HK-2 (cell line): ENCODE measurements around the gene MN1.

Source experiments
- DNase-seq: peaks from one replicate; pipeline ENCODE4 v3.0.0-alpha.2; 2018; ENCODE audit not compliant: unreplicated experiment

Gene MN1

DNA sequence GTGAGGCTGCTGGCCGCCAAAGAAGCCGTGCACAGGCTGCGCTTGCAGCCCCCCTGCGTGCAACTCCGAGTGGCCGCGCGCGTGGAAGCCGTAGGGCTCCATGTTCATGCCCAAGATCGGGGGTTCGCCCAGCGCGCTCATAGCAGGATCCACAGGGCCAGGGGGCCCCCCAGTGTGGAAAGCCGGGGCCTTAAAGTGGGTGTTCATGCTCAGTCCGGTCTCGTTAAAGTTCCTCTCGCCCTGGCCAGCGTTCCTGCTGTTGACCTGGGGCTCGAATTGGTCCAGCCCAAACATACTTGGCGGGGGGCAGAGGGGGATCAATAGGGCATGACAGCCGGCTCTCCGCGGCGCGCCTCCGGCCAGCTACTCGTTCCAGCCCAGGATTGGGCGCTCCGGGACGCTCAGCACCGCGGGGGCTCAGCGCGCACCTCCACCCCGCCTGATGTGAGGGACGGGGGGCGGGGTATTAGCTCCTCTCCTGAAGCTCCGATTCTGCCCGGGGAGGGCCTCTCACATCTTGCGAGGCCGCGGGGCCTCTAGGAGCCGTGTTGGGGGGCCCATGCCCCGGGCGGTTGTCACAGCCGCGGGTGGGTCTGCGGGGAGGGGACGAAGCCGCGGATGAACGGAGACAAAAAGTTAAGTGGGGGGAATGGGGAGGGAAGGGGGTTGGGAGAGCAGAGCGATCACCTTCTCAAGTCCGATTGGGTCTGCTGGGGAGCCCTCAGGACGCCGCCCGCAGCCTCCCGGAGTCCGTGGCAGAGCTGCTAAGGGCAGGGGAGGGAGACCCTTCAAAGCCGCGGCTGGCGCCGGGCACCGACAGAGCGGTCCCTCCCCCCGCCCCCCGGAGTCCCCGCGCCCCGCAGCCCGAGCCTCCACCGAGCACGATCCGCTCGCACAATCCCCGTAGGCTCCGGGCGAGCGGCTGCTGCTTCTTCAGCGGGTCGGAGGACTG is 1.0 kb downstream of the MN1 start:
- DNase-seq: no peak

DNA sequence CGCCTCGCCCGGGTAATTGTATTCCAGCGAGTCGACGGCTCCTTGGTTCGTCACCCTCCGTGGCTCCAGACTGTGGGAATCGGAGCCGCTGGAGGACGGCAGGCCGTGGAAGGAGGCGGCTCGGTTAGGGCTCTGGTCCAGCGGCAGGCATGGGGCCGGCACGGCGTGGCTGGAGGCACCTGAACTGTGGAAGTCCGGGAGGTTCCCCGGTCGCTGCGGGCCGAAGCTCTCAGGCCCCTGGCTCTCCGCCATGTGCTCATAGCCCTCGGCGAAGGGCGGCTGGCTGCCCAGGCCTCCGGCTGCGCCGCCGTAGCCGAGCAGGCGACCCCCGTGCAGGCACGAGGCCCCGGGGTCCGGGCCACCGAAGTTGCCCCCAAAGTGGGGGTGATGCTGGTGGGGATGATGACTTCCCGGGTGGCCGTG is 1.7 kb downstream of the MN1 start:
- no peak for DNase-seq

DNA sequence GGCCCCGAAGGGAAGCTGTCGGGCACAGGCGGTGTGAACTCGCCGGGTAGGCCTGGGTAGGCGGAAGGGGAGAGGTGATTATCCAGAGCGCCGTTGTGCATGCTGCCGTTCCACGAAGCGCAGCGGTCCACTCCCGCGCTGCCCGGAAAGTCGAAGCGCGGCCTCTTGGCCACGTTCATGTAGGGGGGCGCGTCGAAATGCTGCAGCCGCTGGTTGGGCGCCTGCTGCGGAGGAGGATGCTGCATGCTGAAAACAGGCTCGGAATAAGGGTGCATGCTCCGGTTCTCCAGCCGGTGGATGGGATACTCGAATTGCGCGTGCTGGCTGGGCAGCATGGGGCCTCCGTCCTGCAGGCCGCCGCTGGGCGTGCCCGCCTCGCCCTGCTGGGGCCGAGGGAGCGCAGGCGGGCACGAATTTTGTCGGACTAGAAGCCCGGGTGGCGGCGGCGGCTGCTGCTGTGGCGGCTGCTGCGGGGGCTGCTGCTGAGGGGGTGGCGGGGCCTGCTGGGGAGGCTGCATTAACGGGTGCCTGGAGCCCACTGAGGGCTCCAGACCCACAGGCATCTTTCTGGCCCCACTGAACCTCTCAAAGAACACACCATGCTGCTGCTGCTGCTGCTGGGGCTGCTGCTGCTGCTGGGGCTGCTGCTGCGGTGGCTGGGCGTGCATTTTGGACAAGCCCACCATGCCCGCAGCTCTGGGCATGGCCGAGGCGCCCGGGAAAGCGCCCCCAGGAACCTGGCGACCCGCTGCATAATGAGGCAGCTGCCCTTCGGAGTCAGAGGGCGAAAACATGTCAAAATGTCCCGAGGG is 2.3 kb downstream of the MN1 start:
- no peak for DNase-seq

DNA sequence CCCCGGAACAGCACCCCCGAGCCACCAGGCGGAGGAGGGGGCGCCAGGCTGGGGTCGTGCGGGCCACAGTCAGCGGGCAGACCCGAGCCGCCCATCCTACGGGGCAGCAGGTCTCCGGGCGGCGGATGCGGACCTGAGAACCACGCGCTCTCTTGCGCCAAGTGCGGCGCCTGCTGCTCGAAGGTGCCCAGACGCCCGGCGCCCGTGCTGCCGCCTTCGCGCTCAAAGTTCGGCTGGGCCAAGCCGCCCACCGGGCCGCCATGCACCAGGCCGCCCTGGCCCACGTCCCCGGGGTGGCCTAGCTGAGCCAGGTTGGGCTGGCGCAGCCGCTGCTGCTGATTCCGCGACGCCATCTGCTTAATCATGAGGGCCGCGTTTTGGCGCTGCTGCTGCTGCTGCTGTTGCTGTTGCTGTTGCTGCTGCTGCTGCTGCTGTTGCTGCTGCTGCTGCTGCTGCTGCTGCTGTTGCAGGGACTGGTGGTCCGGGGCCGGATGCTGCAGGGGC is 3.0 kb downstream of the MN1 start:
- no peak for DNase-seq

DNA sequence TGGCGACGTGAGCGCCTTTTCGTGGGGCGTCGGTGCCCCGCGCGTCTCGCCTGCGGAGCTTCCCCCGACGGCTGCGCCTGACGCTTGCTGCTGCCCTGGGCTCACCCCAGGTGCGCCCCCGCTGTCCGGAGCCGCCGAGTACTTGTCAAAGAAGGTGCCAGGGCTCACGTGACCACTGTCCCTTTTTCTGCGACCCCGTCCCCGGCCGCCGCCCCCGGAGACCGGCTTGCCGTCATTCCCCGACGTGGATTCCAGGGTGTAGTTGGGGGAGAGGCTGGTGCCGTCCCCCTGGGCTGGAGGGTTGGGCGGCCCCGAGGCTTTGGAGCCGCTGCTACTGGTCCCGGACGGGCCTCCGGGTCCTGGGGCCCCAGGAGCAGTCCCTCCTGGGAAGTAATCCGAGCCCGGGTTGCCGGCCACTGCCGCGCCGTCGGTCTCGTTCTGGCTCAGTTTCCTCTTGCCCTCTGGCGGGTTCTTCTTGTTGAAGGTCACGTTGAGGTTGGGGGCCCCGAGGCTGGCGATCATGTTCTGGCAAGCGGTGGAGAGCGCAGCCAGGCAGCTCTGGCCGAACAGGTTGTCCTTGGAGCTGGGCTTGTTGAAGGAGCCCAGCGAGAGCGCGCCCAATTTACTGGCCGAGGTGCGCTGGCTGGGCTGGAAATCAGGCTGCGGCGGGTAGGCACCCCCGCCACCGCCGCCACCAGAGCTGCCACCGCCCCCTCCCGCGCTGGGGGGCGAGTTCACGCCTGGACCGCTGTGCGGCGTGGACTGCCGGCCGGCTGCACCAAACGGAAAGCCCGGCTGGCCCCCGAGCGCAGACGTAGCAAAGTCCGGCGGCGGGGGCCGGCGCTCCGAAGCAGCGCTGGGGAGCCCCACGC is 3.8 kb downstream of the MN1 start:
- DNase-seq: no peak

DNA sequence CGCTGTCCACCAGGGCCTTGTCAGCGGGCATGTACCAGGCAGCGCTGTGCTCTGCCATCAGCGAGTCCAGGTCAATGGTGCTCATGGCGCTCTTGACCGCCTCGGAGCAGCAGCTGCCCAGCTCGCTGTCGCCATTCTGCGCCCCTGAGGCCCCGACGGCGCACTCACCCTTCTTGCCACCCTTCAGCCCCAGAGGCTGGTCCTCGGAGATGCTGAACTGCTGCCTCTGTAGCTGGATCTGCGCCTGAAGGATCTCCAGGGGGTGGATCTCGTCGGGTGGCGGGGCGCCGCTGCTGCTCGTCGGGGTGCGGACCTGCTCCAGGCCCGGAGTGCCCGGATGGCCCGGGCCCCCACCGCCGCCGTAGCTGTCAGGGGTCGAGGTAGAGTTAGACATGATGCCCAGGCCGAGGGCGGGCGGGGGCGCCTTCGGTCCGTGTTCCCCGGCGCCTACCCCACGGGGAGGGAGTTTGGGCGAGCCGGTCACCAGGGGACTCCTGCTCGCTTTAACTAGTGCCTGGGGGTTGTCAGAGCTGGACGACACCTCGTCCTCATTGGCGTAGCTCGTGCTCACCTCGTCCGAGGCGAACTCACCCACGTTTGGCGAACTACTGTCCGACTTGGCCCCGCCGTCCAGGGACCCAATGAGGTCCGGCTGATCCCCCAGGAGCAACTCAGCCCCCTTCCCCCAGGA is 4.6 kb downstream of the MN1 start:
- DNase-seq: no peak

DNA sequence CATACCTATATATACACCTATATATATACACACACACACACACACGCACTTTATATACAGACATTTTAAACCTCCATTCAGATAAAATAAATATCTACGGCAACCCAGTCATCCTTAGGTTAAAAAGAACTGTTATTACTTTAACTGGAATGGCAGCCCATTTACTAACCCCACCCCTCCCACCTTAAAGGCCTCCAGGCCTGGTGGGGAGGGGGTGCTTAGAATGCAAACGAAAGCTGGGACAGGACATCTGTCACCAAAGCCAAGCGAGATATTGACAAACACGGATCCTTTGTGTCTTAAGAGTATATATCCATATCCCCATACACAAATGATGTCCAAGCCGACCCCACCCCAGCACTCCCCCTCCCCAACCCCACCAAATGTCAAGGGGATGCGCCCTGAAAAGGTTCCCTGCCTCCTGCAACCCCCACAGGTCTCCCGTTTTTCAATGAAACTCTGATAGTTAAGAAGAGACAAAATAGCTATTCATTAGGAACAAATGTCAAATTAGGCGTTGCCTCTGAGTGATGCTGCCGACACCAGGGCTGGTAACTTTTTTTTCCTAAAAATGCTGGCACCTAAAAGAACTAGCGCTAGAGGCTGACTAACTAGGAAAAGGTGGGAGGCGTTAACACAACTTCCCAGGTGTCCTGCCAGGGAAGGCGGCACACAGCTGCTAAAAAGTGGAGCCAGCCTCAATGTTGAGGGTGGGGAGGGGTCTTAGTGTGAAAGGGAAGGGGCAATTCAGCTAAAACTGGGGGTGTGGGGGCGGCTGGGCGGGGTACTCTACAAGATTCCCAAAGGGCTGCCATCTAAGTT is 5.6 kb downstream of the MN1 start:
- no peak for DNase-seq

DNA sequence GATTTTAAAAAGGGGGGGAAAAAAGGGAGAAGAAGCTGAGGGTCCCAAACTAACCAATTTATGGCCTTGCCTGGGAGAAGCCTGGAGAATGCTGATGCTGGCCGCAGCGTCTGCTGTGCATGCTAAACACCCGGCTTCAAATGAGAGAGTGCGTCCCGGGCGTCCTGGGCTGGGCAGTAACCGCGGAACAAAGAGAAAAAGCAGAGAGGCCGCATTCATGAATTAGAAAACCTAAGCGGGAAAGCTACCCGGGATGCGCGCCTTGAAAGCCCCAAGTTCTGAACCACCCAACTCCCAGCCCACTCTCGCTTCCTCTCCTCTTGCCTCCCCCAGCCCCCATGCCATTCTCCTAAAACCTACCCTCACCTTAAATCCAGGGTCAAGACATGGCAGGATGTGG is 6.5 kb downstream of the MN1 start:
- no peak for DNase-seq

DNA sequence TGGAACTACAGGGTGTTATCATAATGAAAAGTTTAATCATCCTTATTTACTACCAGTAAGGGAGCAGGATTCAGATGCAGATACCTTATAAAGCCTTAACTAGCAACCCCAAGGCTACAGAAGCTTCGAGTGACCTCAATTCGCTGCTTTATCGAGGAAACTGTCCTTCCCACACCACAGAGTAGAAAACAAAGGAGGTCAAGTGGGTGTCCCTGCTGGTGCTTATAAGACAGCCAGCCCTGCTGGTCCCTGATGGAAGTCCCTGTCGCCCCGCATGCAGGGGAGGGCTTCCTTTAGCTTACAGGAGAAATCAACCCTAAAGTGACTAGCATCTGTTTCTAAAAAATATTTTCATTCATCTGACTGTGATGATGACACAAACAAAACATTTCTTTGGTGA is 7.3 kb downstream of the MN1 start:
- DNase-seq: no peak

DNA sequence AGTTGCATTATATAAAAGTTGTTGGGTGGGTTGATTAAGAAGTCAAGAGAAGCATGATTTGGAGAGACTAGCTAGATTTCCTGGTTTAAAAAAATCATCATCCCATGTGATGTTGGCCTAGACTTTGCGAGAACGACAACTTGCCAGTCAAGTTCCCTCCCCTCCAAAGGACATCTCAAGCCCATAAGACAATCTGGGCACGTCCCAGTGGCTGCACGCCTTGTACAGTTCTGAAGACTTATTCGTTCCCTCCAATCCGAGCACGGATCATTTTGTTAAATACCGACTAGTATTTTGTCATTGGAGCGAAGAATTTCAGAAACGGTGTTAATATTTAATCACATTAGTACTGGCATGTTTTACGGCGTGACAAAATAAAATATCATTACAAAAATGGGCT is 8.0 kb downstream of the MN1 start:
- no peak for DNase-seq

DNA sequence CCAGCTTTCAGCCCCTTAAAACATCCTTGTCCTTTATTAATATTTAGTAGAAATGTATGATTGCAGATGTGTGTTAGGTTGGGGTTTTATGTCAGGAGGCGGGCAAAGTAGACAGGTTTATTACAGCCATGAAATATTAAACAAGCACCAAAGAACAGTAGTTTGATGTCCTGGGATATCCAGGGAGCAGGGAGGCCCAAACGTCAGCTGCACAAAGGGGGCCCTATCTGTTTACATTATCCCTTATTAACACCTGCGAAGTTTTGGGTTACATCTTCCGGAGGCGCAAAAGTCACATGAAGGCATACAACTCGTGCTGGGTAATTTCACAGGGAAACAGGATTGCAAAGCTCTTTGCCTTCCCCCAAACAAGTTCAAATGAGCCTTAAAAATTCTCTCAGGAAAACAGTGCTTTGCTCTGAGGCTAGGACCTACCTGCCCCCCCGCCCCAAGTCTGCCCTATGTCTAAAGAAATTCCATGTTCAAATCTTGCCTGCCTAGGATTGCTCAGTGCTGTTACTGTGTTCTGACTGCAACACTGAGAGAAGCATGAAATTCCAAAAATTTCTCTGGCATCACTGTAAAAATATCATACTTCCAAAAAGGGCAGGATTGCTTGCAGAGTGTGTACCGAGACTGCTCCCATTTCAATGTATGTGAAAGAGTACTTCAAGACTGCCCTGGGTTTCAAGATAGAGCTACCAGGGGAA is 8.9 kb downstream of the MN1 start:
- no peak for DNase-seq

DNA sequence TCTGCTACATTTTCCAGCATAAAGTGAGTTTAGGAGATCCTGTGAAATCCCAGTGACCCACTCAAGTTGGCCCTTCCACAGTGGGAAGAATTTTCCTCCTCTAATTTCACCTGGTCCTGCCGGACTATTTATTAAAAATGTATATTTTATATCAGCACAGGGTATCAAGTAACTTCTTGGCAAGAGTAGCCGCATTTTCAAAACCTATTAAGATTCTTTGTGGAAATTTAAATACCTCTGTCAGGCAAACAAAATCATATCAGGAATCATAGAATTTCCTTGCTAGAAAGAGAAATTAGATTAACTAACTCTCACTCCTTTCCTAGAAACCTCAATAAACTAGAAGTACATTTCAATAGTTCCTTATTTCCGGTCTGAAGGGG is 9.7 kb downstream of the MN1 start:
- DNase-seq: no peak

DNA sequence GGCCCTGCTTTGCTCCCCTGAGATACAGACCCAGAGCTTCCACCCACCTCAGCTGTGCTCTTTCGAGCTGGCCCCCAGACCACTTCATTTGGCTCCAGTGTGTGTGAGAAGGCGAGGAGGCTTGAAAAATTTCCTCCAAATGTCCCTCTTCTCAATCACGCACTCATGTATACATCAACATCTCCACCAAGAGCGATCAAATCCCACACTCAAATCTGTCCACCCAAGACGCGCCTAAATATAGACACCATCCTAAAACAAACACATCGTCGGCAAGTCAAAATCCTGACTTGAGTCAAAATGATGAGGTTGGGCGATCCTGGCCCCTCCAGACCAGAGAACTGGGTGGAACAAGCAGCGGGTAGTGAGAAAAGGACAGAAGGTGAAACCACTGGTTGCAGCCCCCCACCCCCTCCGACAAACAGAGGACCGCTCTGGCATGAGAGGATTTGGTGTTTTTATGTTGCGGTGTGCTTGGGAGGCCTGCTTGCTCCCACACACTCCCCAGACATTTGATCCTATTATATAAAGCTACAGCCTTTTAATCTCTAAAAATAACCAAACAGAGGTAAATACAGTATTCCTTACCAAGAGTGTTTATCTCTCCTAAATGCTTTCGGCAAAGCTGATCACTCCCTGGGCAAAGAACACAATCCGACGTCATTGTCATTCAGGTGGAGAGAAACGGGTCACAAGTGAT is 10.2 kb downstream of the MN1 start:
- DNase-seq: no peak

DNA sequence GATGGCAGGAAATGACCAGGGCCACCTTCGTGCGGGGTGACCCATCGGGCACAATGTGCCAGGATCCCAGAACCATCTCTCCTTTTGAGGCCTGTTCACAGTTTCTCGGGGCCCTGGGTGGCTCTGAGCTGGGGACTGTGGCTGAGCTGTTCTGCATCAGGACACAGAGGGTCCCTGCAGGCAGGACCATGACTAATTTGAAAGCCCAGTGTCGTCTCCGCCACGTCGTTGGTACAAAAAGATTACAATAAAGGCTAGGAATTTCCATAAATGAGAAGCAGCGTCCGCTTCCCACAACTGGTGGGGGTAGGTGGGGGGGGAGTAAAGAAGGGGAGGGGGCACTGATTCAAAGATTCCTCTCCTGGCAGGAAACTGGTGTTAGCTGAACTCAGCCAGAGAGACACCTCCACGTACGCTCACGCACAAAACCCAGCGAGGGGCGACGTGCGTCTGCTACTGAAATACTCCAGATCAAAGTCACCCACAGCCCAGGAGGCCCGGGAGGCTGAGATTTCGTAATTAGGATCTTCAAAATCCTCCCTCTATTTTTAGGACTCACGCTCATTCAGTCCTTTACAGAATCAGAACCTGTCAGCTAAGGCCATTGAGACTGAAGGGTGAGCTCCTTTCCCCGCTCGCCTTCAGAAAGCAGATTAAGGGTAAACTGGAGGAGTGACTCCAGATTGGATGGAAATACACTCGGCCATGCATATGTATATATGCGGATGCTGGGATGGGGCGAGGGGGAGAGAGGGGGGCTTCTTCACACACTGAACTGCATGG is 11.0 kb downstream of the MN1 start:
- no peak for DNase-seq

DNA sequence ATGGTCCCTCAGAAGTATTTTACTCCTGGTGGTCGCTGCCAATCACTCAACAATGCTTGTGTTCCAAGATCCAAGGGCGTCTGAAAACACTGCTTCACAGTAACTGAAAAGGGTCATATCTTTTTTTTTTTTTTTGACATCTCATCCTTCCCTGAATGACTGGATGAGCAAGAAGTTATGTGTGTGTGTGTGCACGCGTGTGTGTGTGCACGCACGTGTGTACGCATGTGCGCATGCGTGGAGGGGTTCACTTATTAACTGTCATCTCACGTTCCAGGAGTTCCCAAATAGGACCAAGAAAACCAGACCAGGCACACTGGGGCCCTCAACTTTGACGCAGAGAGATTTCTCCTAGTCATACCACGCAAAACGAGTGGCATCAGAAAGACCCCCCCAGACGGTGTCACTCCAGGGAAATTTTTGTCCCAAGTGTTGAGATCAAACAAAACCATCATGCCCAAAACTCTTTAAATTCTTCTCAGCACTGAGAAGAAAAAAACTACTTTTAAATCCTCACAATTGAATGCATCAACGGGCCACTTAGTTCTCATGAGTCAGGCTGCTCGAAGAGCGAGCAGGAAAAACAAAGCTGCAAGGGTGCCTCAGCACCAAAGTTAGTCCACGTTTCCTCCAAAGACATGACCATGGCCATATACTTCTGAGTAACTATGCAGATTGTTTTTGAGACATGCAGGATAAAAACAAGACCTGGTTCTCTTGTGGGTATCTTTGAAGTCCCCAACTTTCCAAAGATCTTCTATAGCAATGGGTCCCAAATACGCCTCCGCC is 12.9 kb downstream of the MN1 start:
- no peak for DNase-seq

DNA sequence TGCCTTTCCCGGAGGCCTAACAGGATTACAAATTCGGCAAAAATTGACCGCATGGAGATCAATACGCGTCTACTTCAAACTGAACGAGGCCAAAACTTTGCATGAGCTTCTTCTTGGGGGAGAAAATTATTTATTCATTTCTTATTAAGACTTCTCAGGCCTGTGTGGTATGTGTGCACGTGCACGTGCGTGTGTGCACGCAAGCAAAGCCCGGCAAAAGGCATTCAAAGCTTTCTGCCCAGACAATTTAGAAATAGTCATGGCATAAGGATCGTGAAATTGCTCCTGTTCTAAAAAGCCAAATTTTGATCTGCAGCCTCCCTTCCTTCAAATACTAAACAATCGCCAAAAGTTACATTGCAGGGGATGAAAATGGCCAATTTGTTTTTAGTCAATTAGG is 14.6 kb downstream of the MN1 start:
- no peak for DNase-seq

DNA sequence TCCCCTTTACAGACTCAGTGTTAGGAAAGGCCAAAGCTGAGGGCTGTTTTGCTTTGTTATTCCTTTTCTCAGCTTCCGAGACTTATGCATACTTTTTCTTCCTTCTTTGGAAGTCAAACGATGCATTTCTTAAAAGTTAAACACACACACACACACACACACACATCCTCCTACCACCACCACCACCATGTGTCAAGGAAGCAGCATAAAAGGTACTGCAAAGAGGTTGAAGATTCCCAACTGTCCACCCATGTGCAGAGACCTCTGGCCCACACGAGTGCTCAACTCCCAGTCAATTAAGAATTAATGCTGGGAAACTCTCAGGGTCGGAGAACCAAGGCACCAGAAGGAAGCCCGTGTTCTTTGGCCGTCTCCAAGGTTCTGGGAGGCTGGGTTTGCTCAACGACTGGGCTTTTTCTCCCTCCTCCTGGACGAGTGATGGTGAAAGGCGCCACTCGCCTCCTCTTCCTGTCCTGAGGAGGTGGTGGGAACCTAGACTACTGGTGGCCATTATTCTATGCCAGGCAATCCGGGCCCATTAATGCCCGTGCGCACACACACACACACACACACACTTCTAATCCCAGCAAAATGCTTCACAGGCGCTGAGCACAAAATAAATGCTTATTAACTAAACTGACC is 15.1 kb downstream of the MN1 start:
- no peak for DNase-seq
